H1 (cell line): ENCODE results near the gene UTS2B. TPM values are rescaled to one million over a fixed set of nuclear protein-coding genes. Genes with fewer than 3 reads are reported as not detected.

Source experiments
- polyA plus RNA-seq, 7 experiments: library from polyadenylated mRNA; depleted of rRNA in 3 of 7; stranded (reverse) in 5 of 7; unstranded in 2 of 7; fragments of >200 nt in 5 of 7; fragments of 200-250 nt in 2 of 7; gene quantifications; 1 replicate in 5 of 7; 2 replicates in 1 of 7; 4 replicates in 1 of 7; pipeline versions ENCODE4 v1.2.1 to v1.2.3, GENCODE V29; 2011 to 2013; ENCODE audit warnings: missing spikeins in 2 of 7, mixed read lengths in 2 of 7
- total RNA-seq: library from RNA; stranded (reverse); fragmentation: NEBNext Ultra II Directional; extraction: Animal tissue kit (Norgen Biotek cat#: 25700); gene quantifications from 2 replicates; pipeline ENCODE4 v1.2.1, GENCODE V29; 2021
- TF ChIP-seq, protein P1 (sequence below), 3 experiments: IDR thresholded peaks; 1 replicate in 2 of 3; 2 replicates in 1 of 3; pipeline versions ENCODE4 v1.5.1 to v1.6.1; 2011; ENCODE audit warnings: low read length in 3 of 3, mild to moderate bottlenecking in 3 of 3, inconsistent platforms in 2 of 3, low read depth in 1 of 3, moderate library complexity in 1 of 3; ENCODE audit not compliant: insufficient read depth in 1 of 3; ENCODE audit errors: control extremely low read depth in 1 of 3

Gene UTS2B
- total and polyA plus RNA-seq, 2 of the 8 experiments (the other 6 are each of a cell fraction or from before 2014, with no cell fraction given), result not detected

GRCh38 chr3:191338177-191338488, 7.8 kb upstream of the UTS2B start (continued):
- TF ChIP-seq, protein P1, sequence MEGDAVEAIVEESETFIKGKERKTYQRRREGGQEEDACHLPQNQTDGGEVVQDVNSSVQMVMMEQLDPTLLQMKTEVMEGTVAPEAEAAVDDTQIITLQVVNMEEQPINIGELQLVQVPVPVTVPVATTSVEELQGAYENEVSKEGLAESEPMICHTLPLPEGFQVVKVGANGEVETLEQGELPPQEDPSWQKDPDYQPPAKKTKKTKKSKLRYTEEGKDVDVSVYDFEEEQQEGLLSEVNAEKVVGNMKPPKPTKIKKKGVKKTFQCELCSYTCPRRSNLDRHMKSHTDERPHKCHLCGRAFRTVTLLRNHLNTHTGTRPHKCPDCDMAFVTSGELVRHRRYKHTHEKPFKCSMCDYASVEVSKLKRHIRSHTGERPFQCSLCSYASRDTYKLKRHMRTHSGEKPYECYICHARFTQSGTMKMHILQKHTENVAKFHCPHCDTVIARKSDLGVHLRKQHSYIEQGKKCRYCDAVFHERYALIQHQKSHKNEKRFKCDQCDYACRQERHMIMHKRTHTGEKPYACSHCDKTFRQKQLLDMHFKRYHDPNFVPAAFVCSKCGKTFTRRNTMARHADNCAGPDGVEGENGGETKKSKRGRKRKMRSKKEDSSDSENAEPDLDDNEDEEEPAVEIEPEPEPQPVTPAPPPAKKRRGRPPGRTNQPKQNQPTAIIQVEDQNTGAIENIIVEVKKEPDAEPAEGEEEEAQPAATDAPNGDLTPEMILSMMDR (IDR thresholded peaks at IDR 0.05; ENCODE audit: control extremely low read depth in 1 of 3, insufficient read depth in 1 of 3, low read depth in 1 of 3, low read length in 3 of 3), result no peak
